K562 treated with DMSO at 1 percent for 24 hours (cell line): ENCODE data around the gene WSB1. TPM values are rescaled to one million over a fixed set of nuclear protein-coding genes. Genes with fewer than 3 reads are reported as not detected.

Source experiments
- total RNA-seq: library from RNA; unstranded; fragments of 300-600 nt; gene quantifications from 2 replicates; pipeline ENCODE4 v1.2.3, GENCODE V29; 2022; ENCODE audit warnings: low read depth; ENCODE audit not compliant: insufficient read depth

The WSB1 gene, protein sequence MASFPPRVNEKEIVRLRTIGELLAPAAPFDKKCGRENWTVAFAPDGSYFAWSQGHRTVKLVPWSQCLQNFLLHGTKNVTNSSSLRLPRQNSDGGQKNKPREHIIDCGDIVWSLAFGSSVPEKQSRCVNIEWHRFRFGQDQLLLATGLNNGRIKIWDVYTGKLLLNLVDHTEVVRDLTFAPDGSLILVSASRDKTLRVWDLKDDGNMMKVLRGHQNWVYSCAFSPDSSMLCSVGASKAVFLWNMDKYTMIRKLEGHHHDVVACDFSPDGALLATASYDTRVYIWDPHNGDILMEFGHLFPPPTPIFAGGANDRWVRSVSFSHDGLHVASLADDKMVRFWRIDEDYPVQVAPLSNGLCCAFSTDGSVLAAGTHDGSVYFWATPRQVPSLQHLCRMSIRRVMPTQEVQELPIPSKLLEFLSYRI
- total RNA-seq, result 60.7 and 79.3 TPM in 2 replicates

DNA sequence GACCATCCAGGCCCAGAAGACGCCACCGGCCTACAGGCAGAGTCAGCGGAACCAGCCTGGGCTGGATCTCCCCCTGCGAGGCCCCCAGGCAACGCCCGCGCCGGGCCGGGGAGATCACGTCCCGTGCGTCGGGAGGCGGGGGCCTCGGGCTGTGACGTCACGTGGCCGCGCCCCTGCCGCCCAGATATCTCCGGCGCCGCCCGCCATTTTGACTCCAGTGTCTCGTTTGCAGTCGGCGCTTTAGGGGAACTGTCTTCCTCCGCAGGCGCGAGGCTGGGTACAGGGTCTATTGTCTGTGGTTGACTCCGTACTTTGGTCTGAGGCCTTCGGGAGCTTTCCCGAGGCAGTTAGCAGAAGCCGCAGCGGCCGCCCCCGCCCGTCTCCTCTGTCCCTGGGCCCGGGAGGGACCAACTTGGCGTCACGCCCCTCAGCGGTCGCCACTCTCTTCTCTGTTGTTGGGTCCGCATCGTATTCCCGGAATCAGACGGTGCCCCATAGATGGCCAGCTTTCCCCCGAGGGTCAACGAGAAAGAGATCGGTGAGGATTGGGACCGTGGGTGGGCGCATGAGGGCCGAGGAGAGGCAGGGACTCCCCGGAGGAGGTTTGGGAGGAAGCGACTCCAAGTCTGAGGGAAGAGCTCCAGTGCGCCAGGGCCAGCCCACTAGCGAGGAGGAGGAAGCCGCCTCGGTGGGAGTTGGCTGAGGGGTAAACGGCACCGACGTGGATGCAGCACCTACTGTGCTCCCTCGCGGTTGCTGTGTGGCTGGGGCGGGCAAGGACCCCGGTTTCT is at the start of gene WSB1:
TSS of gene WSB1 (plus strand) at position 217 of the 791 bp plus-strand sequence. CDS start at position 499, 282 bp downstream.

Other genes starting within 250 kb of the WSB1 start
- 43.1 and 44.4 TPM in 2 replicates for gene KSR1, start 162.3 kb downstream of the WSB1 start, total RNA-seq